OCI-LY1 (cell line): ENCODE measurements around the gene KXD1.

Source experiments
- CTCF ChIP-seq: fragments of 200-600 bp; sonication (generic), shearing (Covaris generic); IDR thresholded peaks from 2 replicates; pipeline ENCODE4 v1.5.1; 2017; ENCODE audit warnings: mild to moderate bottlenecking, antibody characterized with exemption, low read length, moderate library complexity, mixed read lengths
- EZH2 ChIP-seq: fragments of 200-600 bp; sonication (generic), shearing (Covaris generic); IDR thresholded peaks from 2 replicates; pipeline ENCODE4 v1.8.0; 2017; ENCODE audit warnings: borderline replicate concordance, mixed run types, mild to moderate bottlenecking, antibody characterized with exemption, low read length, moderate library complexity, mixed read lengths

GRCh38 chr19:18596752-18597157 is 39.1 kb downstream of the KXD1 start:
- TF ChIP-seq CTCF, result no peak
- TF ChIP-seq EZH2, result no peak
